GM12891 (cell line): Measurements from ENCODE around the gene RASSF8.

Experiments used
- DNase-seq: peaks from one replicate; pipeline ENCODE4 v3.0.0; 2011; ENCODE audit warnings: low spot score; ENCODE audit not compliant: insufficient read length
- FAIRE-seq: peaks from 2 replicates; lab custom pipeline; 2011; peaks lifted over from hg19 to GRCh38; lab: Jason Lieb, UNC
- PAX5 ChIP-seq: IDR thresholded peaks from 2 replicates; pipeline ENCODE4 v1.6.1; 2011; ENCODE audit warnings: low read length, moderate library complexity, mild to moderate bottlenecking; ENCODE audit not compliant: insufficient read depth, severe bottlenecking
- POLR2A ChIP-seq: IDR thresholded peaks from 2 replicates; pipeline ENCODE4 v1.6.1; 2011; ENCODE audit warnings: low read depth, low read length, control low read depth
- POLR2AphosphoS5 ChIP-seq: IDR thresholded peaks from 2 replicates; pipeline ENCODE4 v1.6.1; 2011; ENCODE audit warnings: low read depth, low read length, control low read depth
- POU2F2 ChIP-seq: IDR thresholded peaks from 2 replicates; pipeline ENCODE4 v1.6.1; 2011; ENCODE audit warnings: low read depth, mild to moderate bottlenecking, control low read depth, low read length, moderate library complexity
- SPI1 ChIP-seq: IDR thresholded peaks from 2 replicates; pipeline ENCODE4 v1.6.1; 2011; ENCODE audit warnings: low read depth, low read length, control low read depth
- TAF1 ChIP-seq: IDR thresholded peaks from 2 replicates; pipeline ENCODE4 v1.6.1; 2011; ENCODE audit warnings: low read depth, low read length, control low read depth

RASSF8 gene

GRCh38 chr12:26092346-26093105 is 134.0 kb downstream of the RASSF8 start:
- DNase-seq (no peak), FAIRE-seq (no peak)
- TF ChIP-seq PAX5 (no peak), POU2F2 (no peak), TAF1 (no peak), POLR2AphosphoS5 (no peak), POLR2A (no peak), SPI1 (no peak)

DNA sequence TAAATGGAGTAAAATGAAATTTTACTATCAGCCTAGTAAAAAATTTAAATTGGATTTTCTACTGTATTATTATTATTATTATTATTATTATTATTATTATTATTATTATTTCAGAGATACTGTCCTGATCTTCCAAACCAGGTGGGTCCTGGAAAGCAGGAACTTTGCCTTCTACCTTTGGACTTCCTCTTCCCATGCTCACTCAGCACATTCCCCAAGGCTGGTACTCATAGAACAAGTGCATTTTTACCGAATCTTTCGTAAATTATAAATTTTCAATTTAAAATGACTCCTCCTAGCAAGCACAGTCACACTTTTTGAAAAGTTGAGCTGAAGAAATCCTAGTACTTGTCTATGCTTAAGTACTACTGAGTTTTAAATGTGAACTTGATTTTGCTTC is 136.7 kb downstream of the RASSF8 start:
- DNase-seq = no peak
- no peak for FAIRE-seq
- TF ChIP-seq POLR2A (no peak), PAX5 (no peak), POU2F2 (no peak), SPI1 (no peak), POLR2AphosphoS5 (no peak), TAF1 (no peak)

DNA sequence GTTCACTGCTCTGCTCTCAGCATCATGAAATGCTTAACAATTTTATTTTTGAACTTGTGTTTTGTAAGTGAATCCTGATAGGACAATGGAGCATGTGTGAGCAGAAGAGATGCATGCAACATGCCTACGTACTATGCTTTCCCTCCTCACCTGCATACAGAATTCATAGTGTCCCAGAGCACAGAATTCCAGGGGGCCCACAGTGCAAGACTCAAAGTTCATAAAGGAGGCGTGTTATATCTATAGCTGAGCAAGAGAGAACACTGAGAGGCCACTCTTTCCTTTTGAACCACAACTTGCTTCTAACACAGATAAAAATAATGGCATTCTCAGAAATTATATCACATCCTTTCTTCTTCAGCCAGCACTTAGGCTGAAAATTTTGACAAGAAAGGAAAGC is 137.6 kb downstream of the RASSF8 start:
- DNase-seq (no peak), FAIRE-seq (no peak)
- no peak for TF ChIP-seq POU2F2
- TF ChIP-seq PAX5 = no peak
- TF ChIP-seq TAF1 = no peak

DNA sequence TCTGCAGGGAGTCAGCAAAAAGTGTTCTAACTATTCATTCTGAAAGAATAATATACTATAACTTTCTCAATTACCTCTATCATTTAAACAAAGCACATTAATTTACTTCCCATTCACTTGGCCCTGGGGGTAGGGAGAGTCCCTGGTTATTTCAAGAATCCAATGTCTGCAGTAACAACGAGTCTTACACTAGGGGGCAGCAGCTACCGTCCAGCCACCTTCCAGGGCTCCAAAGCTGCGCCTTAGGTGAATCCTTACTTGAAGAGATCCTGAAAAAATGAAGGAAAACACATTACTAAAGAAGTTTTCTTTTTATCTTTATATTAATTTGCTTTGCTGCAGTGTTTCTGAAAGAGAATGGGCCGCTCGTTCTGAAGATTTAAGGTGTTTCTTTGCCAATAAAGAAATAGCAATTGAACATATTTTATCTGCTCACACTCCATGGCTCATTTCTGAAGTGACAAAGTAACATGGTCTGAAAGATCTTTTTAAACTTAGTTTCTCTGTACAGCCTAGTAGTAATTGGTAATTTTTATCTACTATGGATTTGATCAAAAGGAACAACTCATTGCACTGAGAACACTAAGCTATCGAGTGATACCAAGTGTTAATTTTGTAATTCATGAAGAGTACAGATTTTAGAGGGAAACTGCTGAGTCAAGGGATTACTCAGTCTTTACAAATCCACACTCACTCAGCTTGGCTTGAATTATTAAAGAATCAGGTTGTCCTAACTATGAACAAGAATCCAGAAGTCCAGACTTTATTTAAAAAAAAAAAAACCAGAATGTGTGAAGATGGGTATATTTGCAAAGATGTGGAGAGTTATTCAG is 138.8 kb downstream of the RASSF8 start:
- DNase-seq = no peak
- FAIRE-seq = peak; percentile 81
- TF ChIP-seq PAX5 = no peak
- no peak for TF ChIP-seq POLR2A
- TF ChIP-seq POLR2AphosphoS5 = no peak
- no peak for TF ChIP-seq TAF1
- no peak for TF ChIP-seq POU2F2
- TF ChIP-seq SPI1 = no peak

- DNase-seq (no peak), FAIRE-seq (no peak)
- TF ChIP-seq SPI1 (no peak), TAF1 (no peak), POU2F2 (no peak), POLR2A (no peak), POLR2AphosphoS5 (no peak), PAX5 (no peak)
Observed at GRCh38 chr12:26100666-26101349, 142.3 kb downstream of the RASSF8 start.

DNA sequence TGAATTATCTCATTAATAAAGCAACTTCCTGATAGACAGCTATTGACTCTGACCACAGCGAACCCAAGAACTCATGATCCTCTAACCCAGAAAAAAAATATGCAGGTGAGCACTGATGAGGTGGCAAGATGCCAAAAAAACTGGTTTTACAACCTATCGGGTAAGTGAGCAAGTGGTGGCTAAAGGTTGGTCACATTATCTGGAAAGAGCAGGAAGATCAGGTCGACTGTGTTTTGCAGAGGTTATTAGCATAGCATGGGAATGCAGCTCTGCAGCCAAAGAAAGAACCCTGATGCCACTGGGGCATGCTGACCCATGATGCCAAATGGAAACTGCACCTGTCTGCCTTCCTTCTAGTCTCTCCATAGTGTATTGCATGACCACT is 142.9 kb downstream of the RASSF8 start:
- DNase-seq (no peak), FAIRE-seq (no peak)
- TF ChIP-seq PAX5 (no peak), TAF1 (no peak), SPI1 (no peak), POLR2A (no peak)

GRCh38 chr12:26101763-26102162 is 143.3 kb downstream of the RASSF8 start:
- FAIRE-seq (no peak), DNase-seq (no peak)
- TF ChIP-seq POLR2AphosphoS5 (no peak), PAX5 (no peak), SPI1 (no peak), TAF1 (no peak), POLR2A (no peak), POU2F2 (no peak)

- no peak for DNase-seq
- TF ChIP-seq POLR2AphosphoS5 (no peak), PAX5 (no peak), TAF1 (no peak), POU2F2 (no peak), POLR2A (no peak), SPI1 (no peak)
- FAIRE-seq = no peak
Observed at GRCh38 chr12:26102953-26103352, 144.5 kb downstream of the RASSF8 start.

- FAIRE-seq (no peak), DNase-seq (no peak)
- TF ChIP-seq SPI1 = no peak
- no peak for TF ChIP-seq POU2F2
- TF ChIP-seq PAX5 = no peak
- TF ChIP-seq POLR2A = no peak
- TF ChIP-seq TAF1 = no peak
- TF ChIP-seq POLR2AphosphoS5 = no peak
Observed at GRCh38 chr12:26106347-26106746, 147.9 kb downstream of the RASSF8 start.

DNA sequence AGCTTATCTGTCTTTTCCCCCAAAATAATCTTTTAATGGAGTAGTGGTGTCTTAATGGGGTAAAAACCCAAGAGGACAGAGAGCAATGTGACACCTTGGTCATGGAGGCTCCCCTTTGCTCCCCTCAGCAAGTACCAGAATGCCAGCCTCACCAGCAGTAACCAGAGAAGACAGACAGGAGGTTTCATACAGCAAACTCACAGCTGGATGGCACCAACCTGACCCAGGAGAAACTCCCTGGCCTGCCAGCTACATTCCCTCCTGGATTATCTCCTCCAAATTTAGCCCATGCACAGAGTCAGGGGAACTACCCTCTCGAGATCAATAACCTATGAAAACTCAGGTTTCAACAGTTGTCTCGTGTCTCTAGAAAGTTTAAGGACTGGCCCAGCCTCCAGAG is 150.4 kb downstream of the RASSF8 start:
- DNase-seq (no peak), FAIRE-seq (no peak)
- TF ChIP-seq SPI1 = no peak
